ENCODE results near the gene TPD52L1. TPM values are rescaled to one million over a fixed set of nuclear protein-coding genes. Genes with fewer than 3 reads are reported as not detected.

The TPD52L1 gene
- total RNA-seq = 10 to 100 TPM; 13.4 to 39.6 (median 21.2) TPM

- Histone ChIP-seq H3K4me3 (peak within 1 kb of the TSS; percentile 39 to 77 (median 54)), H3K4me1 (peaks cover 0 to 3% (median 0%) of the 10 kb centered on the region in 4 donors), H3K27me3 (no peaks in the 10 kb centered on the region), H3K9me3 (no peaks in the 10 kb centered on the region), H3K27ac (peak within 1 kb of the TSS; percentile 25 to 46 (median 34)), H3K36me3 (no peaks in the 10 kb centered on the region)
- peak in 4 of 6 experiments; percentile 61 to 85 (median 81) for TF ChIP-seq CTCF (IDR thresholded peaks at IDR 0.05)
- no peak for TF ChIP-seq POLR2A (IDR thresholded peaks at IDR 0.05)
- peak in 2 of 3 donors; percentile 84 to 86 for DNase-seq
These were observed at the start of gene TPD52L1 for GRCh38 chr6:125153391-125154117. TSS of gene TPD52L1 (plus strand) at chr6:125153773. CDS start at chr6:125153952, 179 bp downstream.

GRCh38 chr6:125104425-125104824, 49.1 kb upstream of the TPD52L1 start:
- H3K4me1 ChIP-seq = peaks cover 0 to 4% (median 0%) of the 10 kb centered on the region in 4 donors
- no peaks in the 10 kb centered on the region for H3K27me3 ChIP-seq
- no peak overlapping the region for H3K27ac ChIP-seq
- no peak for DNase-seq
- H3K4me3 ChIP-seq = no peak overlapping the region
- H3K9me3 ChIP-seq = no peaks in the 10 kb centered on the region
- no peaks in the 10 kb centered on the region for H3K36me3 ChIP-seq
- TF ChIP-seq POLR2A (IDR thresholded peaks at IDR 0.05) = no peak
- TF ChIP-seq CTCF (IDR thresholded peaks at IDR 0.05) = no peak

GRCh38 chr6:125107048-125107447, 46.5 kb upstream of the TPD52L1 start:
- Histone ChIP-seq H3K4me1 (no peaks in the 10 kb centered on the region), H3K9me3 (peaks cover 0 to 14% (median 0%) of the 10 kb centered on the region in 4 donors), H3K27me3 (no peaks in the 10 kb centered on the region), H3K4me3 (no peak overlapping the region), H3K36me3 (no peaks in the 10 kb centered on the region), H3K27ac (no peak overlapping the region)
- DNase-seq = no peak
- no peak for TF ChIP-seq POLR2A (IDR thresholded peaks at IDR 0.05)
- TF ChIP-seq CTCF (IDR thresholded peaks at IDR 0.05) = no peak

- no peak for DNase-seq
These were observed 45.7 kb upstream of the TPD52L1 start for GRCh38 chr6:125107896-125108295.

GRCh38 chr6:125110056-125110455, 43.5 kb upstream of the TPD52L1 start:
- no peak overlapping the region for H3K4me3 ChIP-seq
- DNase-seq = no peak
- H3K9me3 ChIP-seq = peaks cover 0 to 14% (median 0%) of the 10 kb centered on the region in 4 donors
- H3K27ac ChIP-seq = no peak overlapping the region
- H3K27me3 ChIP-seq = no peaks in the 10 kb centered on the region
- H3K4me1 ChIP-seq = no peaks in the 10 kb centered on the region
- TF ChIP-seq CTCF (IDR thresholded peaks at IDR 0.05) (no peak), POLR2A (IDR thresholded peaks at IDR 0.05) (no peak)
- H3K36me3 ChIP-seq = no peaks in the 10 kb centered on the region

More at GRCh38 chr6:125107896-125108295, 45.7 kb upstream of the TPD52L1 start:
- H3K36me3 ChIP-seq = no peaks in the 10 kb centered on the region
- H3K27ac ChIP-seq = no peak overlapping the region
- no peaks in the 10 kb centered on the region for H3K4me1 ChIP-seq
- H3K27me3 ChIP-seq = no peaks in the 10 kb centered on the region
- H3K9me3 ChIP-seq = peaks cover 0 to 14% (median 0%) of the 10 kb centered on the region in 4 donors
- TF ChIP-seq CTCF (IDR thresholded peaks at IDR 0.05) (no peak), POLR2A (IDR thresholded peaks at IDR 0.05) (no peak)
- no peak overlapping the region for H3K4me3 ChIP-seq
